Caco-2 (cell line): ENCODE results near the gene TTI1. TPM values are rescaled to one million over a fixed set of nuclear protein-coding genes. Genes with fewer than 3 reads are reported as not detected.

Source experiments
- BruUV-seq: library from RNA; stranded (reverse); fragments of 400-500 nt; replicated peaks from 2 replicates; lab custom pipeline; 2021; lab: Mats Ljungman, UMichigan
- CTCF ChIA-PET: fragments of 300-600 bp; sonication (Branson Sonifier 250); formaldehyde crosslinking; loops from one replicate; lab custom pipeline; 2022; ENCODE audit warnings: antibody characterized with exemption; lab: Charles Lee
- POLR2A ChIA-PET: fragments of 300-600 bp; sonication (Branson Sonifier 250); formaldehyde crosslinking; loops from one replicate; lab custom pipeline; 2022; ENCODE audit warnings: antibody characterized with exemption; lab: Charles Lee
- DNase-seq, 2 experiments: peaks; one replicate each; pipeline versions ENCODE4 v3.0.0 to v3.0.0-alpha.2; 2020 to 2022
- H3K27me3 ChIP-seq: replicated peaks from 2 replicates; pipeline ENCODE4 v1.6.0; 2011; ENCODE audit warnings: low read length; ENCODE audit not compliant: control insufficient read depth, insufficient read depth
- H3K36me3 ChIP-seq: 2 replicates; pipeline ENCODE4 v1.5.1; 2011; ENCODE audit warnings: low read length; ENCODE audit not compliant: control insufficient read depth, insufficient read depth
- H3K4me1 ChIP-seq: fragments of 250-450 bp; sonication (Bioruptor Pico); 2 replicates; pipeline ENCODE4 v1.5.1; 2020; ENCODE audit warnings: mild to moderate bottlenecking
- H3K4me3 ChIP-seq: 2 replicates; pipeline ENCODE4 v1.5.1; 2011; ENCODE audit warnings: low read depth, mild to moderate bottlenecking, control low read depth, low read length
- H3K9me3 ChIP-seq: fragments of 250-450 bp; sonication (Bioruptor Pico); 2 replicates; pipeline ENCODE4 v1.5.1; 2020; ENCODE audit warnings: mild to moderate bottlenecking, moderate library complexity
- H3K27ac Mint-ChIP-seq: one replicate; pipeline ENCODE4 v1.8.0; 2022; ENCODE audit warnings: mixed read lengths; ENCODE audit not compliant: unreplicated experiment
- H3K27me3 Mint-ChIP-seq: one replicate; pipeline ENCODE4 v1.8.0; 2022; ENCODE audit warnings: mixed read lengths; ENCODE audit not compliant: insufficient read depth, unreplicated experiment
- H3K36me3 Mint-ChIP-seq: one replicate; pipeline ENCODE4 v1.8.0; 2022; ENCODE audit warnings: mild to moderate bottlenecking, mixed read lengths; ENCODE audit not compliant: insufficient read depth, unreplicated experiment
- H3K4me1 Mint-ChIP-seq: one replicate; pipeline ENCODE4 v1.8.0; 2022; ENCODE audit warnings: low read depth, mixed read lengths; ENCODE audit not compliant: unreplicated experiment
- H3K4me3 Mint-ChIP-seq: one replicate; pipeline ENCODE4 v1.8.0; 2022; ENCODE audit warnings: mild to moderate bottlenecking, moderate library complexity, mixed read lengths; ENCODE audit not compliant: unreplicated experiment
- H3K9me3 Mint-ChIP-seq: one replicate; pipeline ENCODE4 v1.8.0; 2022; ENCODE audit warnings: mixed read lengths; ENCODE audit not compliant: unreplicated experiment
- CTCF ChIP-seq, 2 experiments: fragments of 200-600 bp in 1 of 2; IDR thresholded peaks; 1 replicate in 1 of 2; 2 replicates in 1 of 2; pipeline versions ENCODE4 v1.5.1 to v1.8.0; 2011 to 2022; ENCODE audit warnings: antibody characterized with exemption in 1 of 2, control low read depth in 1 of 2, inconsistent platforms in 1 of 2, low read depth in 1 of 2, low read length in 1 of 2, mild to moderate bottlenecking in 1 of 2, moderate library complexity in 1 of 2; ENCODE audit not compliant: insufficient read depth in 1 of 2, severe bottlenecking in 1 of 2, unreplicated experiment in 1 of 2
- intact Hi-C: fragments of 100-400 bp; cut with micrococcal nuclease; formaldehyde crosslinking; loops from one replicate; pipeline ENCODE4 v1.10.0; 2022; ENCODE audit not compliant: unreplicated experiment
- total RNA-seq: library from RNA; stranded (reverse); gene quantifications from 2 replicates; pipeline ENCODE4 v1.2.3, GENCODE V29; 2022

The TTI1 gene
- total RNA-seq, 1 experiment from 2014 or later, result 59.2 TPM

GRCh38 chr20:37995856-37996605, 37.2 kb downstream of the TTI1 start:
- peaks cover 6% of the 10 kb centered on the region for H3K4me1 Mint-ChIP-seq
- H3K9me3 ChIP-seq, result no peaks in the 10 kb centered on the region
- no TSS peak for BruUV-seq
- no peak overlapping the region for H3K4me3 Mint-ChIP-seq
- DNase-seq, result no peak
- no peaks in the 10 kb centered on the region for H3K9me3 Mint-ChIP-seq
- no peaks in the 10 kb centered on the region for H3K27me3 ChIP-seq
- no peak overlapping the region for H3K4me3 ChIP-seq
- H3K36me3 Mint-ChIP-seq, result peaks cover 52% of the 10 kb centered on the region
- peaks cover 7% of the 10 kb centered on the region for H3K4me1 ChIP-seq
- CTCF ChIA-PET, result interaction anchor here (0.8 kb wide), 1 partner anchor 9 kb away, joined by 3 read pairs; no protein-coding TSS in a partner anchor
- POLR2A ChIA-PET, result no interaction called here
- no peaks in the 10 kb centered on the region for H3K27me3 Mint-ChIP-seq
- no peak for TF ChIP-seq CTCF (IDR thresholded peaks at IDR 0.05; ENCODE audit: insufficient read depth in 1 of 2, low read depth in 1 of 2, low read length in 1 of 2, severe bottlenecking in 1 of 2, unreplicated experiment in 1 of 2)
- no peak overlapping the region for H3K27ac Mint-ChIP-seq
- intact Hi-C loops, result no loop called here
- peaks cover 19% of the 10 kb centered on the region for H3K36me3 ChIP-seq

- no peaks in the 10 kb centered on the region for H3K9me3 Mint-ChIP-seq
- H3K27ac Mint-ChIP-seq, result no peak overlapping the region
- H3K4me1 Mint-ChIP-seq, result peaks cover 21% of the 10 kb centered on the region
- Histone ChIP-seq H3K27me3 (no peaks in the 10 kb centered on the region), H3K4me1 (peaks cover 17% of the 10 kb centered on the region), H3K4me3 (no peak overlapping the region), H3K9me3 (no peaks in the 10 kb centered on the region), H3K36me3 (peaks cover 14% of the 10 kb centered on the region)
- CTCF ChIA-PET, result interaction anchor here (0.9 to 1.2 kb wide), 2 partner anchors 10 to 11 kb away, joined by 3 to 4 read pairs; no protein-coding TSS in a partner anchor
- POLR2A ChIA-PET, result no interaction called here
- H3K4me3 Mint-ChIP-seq, result no peak overlapping the region
- TF ChIP-seq CTCF (IDR thresholded peaks at IDR 0.05; ENCODE audit: insufficient read depth in 1 of 2, low read depth in 1 of 2, low read length in 1 of 2, severe bottlenecking in 1 of 2, unreplicated experiment in 1 of 2), result no peak
- no TSS peak for BruUV-seq
- no peaks in the 10 kb centered on the region for H3K27me3 Mint-ChIP-seq
- H3K36me3 Mint-ChIP-seq, result peaks cover 49% of the 10 kb centered on the region
- intact Hi-C loops, result loop anchor here (5.0 kb wide), 4 partner anchors 52 to 342 kb away; partner anchors contain the start of gene VSTM2L
- DNase-seq, result peak in 1 of 2 experiments; percentile 51
Measured at GRCh38 chr20:37994512-37994911, 38.7 kb downstream of the TTI1 start.

GRCh38 chr20:37992802-37993409, 40.4 kb downstream of the TTI1 start:
- H3K27ac Mint-ChIP-seq, result no peak overlapping the region
- H3K9me3 Mint-ChIP-seq, result no peaks in the 10 kb centered on the region
- H3K4me1 Mint-ChIP-seq, result peaks cover 30% of the 10 kb centered on the region
- H3K27me3 ChIP-seq, result no peaks in the 10 kb centered on the region
- no peak overlapping the region for H3K4me3 ChIP-seq
- ChIA-PET CTCF (interaction anchor here (0.5 to 1.7 kb wide), 53 partner anchors 9 to 962 kb away, joined by 3 to 9 read pairs (median 4); partner anchors contain the start of gene CTNNBL1), POLR2A (interaction anchor here (0.6 kb wide), 4 partner anchors 14 to 231 kb away, joined by 3 to 5 read pairs (median 4); no protein-coding TSS in a partner anchor)
- H3K27me3 Mint-ChIP-seq, result no peaks in the 10 kb centered on the region
- no TSS peak for BruUV-seq
- H3K4me1 ChIP-seq, result peaks cover 31% of the 10 kb centered on the region
- H3K36me3 Mint-ChIP-seq, result peaks cover 45% of the 10 kb centered on the region
- H3K36me3 ChIP-seq, result peaks cover 14% of the 10 kb centered on the region
- DNase-seq, result peak in 1 of 2 experiments; percentile 57
- intact Hi-C loops, result loop anchor here (5.0 kb wide), 4 partner anchors 51 to 341 kb away; partner anchors contain the start of gene VSTM2L
- no peaks in the 10 kb centered on the region for H3K9me3 ChIP-seq
- TF ChIP-seq CTCF (IDR thresholded peaks at IDR 0.05; ENCODE audit: insufficient read depth in 1 of 2, low read depth in 1 of 2, low read length in 1 of 2, severe bottlenecking in 1 of 2, unreplicated experiment in 1 of 2), result peak; percentile 88 to 97
- no peak overlapping the region for H3K4me3 Mint-ChIP-seq
